Immature natural killer cell (primary cell): ENCODE data around the gene CHAC2. TPM values are rescaled to one million over a fixed set of nuclear protein-coding genes. Genes with fewer than 3 reads are reported as not detected.
A peak's percentile ranks its signal among the peaks of the same experiment; 100 is the strongest.
"Not testable (repeated sequence)": the region's sequence is repeated elsewhere in the genome, so short reads cannot be mapped to it uniquely, and the experiment has no call there.

Source experiments
- DNase-seq, 3 donors: peaks; one replicate each; pipeline ENCODE4 v3.0.0; 2022; ENCODE audit warnings: mixed read lengths in 1 of 3
- H3K27ac Mint-ChIP-seq, 6 donors: one replicate each; pipeline ENCODE4 v1.8.0; 2020; ENCODE audit warnings: mixed read lengths in 6 of 6, mild to moderate bottlenecking in 5 of 6, inconsistent platforms in 4 of 6, moderate library complexity in 3 of 6
- H3K27me3 Mint-ChIP-seq, 3 donors: one replicate each; pipeline ENCODE4 v1.8.0; 2020 to 2021; ENCODE audit warnings: low read depth in 3 of 3, mild to moderate bottlenecking in 3 of 3, mixed read lengths in 3 of 3, moderate library complexity in 3 of 3, inconsistent platforms in 1 of 3
- H3K36me3 Mint-ChIP-seq, 3 donors: one replicate each; pipeline ENCODE4 v1.8.0; 2020; ENCODE audit warnings: mixed read lengths in 3 of 3, inconsistent platforms in 2 of 3, mild to moderate bottlenecking in 2 of 3
- H3K4me1 Mint-ChIP-seq, 2 donors: one replicate each; pipeline ENCODE4 v1.8.0; 2020; ENCODE audit warnings: inconsistent platforms in 2 of 2, mild to moderate bottlenecking in 2 of 2, mixed read lengths in 2 of 2, moderate library complexity in 1 of 2
- H3K4me3 Mint-ChIP-seq, 5 donors: one replicate each; pipeline ENCODE4 v1.8.0; 2020; ENCODE audit warnings: mild to moderate bottlenecking in 5 of 5, mixed read lengths in 5 of 5, inconsistent platforms in 3 of 5, moderate library complexity in 3 of 5
- H3K9me3 Mint-ChIP-seq, 6 donors: one replicate each; pipeline ENCODE4 v1.8.0; 2020; ENCODE audit warnings: mild to moderate bottlenecking in 6 of 6, mixed read lengths in 6 of 6, inconsistent platforms in 4 of 6, moderate library complexity in 3 of 6
- polyA plus RNA-seq, 3 donors: library from polyadenylated mRNA; unstranded; fragments of 300-500 nt; fragmentation: Illumina TruSeq; gene quantifications; one replicate each; pipeline ENCODE4 v1.2.3, GENCODE V29; 2021

The CHAC2 gene
- polyA plus RNA-seq, 3 donors from 2014 or later: 2.3 to 4.3 (median 3.0) TPM

DNA sequence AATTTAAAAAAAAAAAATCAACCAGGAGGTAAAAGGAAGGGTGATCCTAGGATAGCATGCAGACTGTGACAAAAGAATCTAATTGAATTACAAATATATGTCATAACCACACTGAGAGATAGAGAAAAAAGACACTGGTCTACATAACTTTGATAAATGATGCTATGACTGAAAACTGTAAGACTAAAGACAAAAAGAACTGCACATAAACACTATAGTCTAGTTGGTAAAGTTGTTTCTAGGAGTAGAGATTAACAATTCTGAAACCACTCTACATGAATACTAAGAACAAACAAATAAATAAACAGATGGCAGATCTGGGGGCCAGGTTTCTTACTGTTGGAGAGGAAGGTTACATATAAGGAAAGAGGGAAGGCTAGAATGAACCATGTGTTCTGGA, 14.6 kb upstream of the CHAC2 start:
- no peaks in the 10 kb centered on the region for H3K4me1 Mint-ChIP-seq
- H3K36me3 Mint-ChIP-seq: peaks cover 15 to 22% (median 17%) of the 10 kb centered on the region in 3 donors
- no peaks in the 10 kb centered on the region for H3K9me3 Mint-ChIP-seq
- H3K4me3 Mint-ChIP-seq: no peak overlapping the region
- no peaks in the 10 kb centered on the region for H3K27me3 Mint-ChIP-seq
- no peak overlapping the region for H3K27ac Mint-ChIP-seq
- no peak for DNase-seq

DNA sequence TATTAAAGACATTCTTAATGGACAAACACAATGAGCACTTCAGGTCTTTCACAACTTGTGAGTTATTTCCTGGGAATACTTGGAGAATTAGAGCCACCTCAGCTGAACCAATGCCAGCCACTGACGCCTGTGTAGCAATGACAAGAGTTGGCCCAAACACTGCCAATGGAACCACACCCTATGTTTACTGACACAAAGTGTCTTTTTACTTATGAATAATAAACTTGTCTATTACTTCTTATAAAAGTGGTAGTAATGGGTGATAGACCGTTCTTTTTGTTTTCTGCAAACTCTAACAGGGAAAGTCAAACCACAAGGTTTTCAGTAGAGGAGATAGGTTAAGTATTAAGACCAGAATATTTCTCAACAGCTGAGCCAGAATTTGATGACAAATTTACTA, 12.5 kb upstream of the CHAC2 start:
- Mint-ChIP-seq H3K4me1 (no peaks in the 10 kb centered on the region), H3K36me3 (peaks cover 8 to 17% (median 13%) of the 10 kb centered on the region in 3 donors), H3K4me3 (no peak overlapping the region), H3K27me3 (no peaks in the 10 kb centered on the region), H3K9me3 (no peaks in the 10 kb centered on the region), H3K27ac (no peak overlapping the region)
- no peak for DNase-seq

DNA sequence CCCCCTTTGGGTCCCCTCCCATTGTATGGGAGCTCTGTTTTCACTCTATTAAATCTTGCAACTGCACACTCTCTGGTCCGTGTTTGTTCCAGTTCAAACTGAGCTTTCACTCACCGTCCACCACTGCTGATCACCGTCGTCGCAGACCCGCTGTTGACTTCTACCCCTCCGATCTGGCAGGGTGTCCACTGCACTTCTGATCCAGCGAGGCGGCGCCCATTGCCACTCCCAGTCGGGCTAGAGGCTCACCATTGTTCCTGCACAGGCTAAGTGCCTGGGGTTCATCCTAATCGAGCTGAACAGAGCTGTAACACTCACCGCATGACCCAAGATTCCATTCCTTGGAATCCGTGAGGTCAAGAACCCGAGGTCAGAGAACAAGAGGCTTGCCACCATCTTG, 11.0 kb upstream of the CHAC2 start:
- Mint-ChIP-seq H3K4me1 (no peaks in the 10 kb centered on the region), H3K27ac (no peak overlapping the region), H3K27me3 (no peaks in the 10 kb centered on the region), H3K4me3 (no peak overlapping the region), H3K9me3 (no peaks in the 10 kb centered on the region), H3K36me3 (peaks cover 8 to 18% (median 15%) of the 10 kb centered on the region in 3 donors)
- DNase-seq: no peak

DNA sequence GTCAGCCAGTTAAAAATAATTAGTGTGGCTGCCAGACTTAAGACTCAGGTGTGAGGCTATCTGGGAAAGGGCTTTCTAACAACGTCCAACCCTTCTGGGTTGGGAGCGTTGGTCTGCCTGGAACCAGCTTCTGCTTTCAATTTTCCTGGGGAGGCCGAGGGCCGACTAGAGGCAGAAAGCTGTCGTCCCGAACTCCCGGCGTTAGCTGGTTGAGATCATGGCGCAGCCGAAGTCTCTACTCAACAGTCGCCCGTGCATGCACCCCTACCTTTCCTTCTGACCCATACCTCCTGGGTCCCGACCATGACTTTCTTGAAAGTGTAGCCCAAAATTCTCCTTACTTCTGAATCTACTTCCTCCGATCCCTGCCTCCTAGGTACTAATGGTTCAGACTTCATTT, 10.4 kb upstream of the CHAC2 start:
- H3K9me3 Mint-ChIP-seq, H3K27me3 Mint-ChIP-seq, H3K4me1 Mint-ChIP-seq, H3K4me3 Mint-ChIP-seq, DNase-seq, H3K27ac Mint-ChIP-seq: not testable (repeated sequence)
- H3K36me3 Mint-ChIP-seq: peaks cover 8 to 22% (median 15%) of the 10 kb centered on the region in 3 donors

DNA sequence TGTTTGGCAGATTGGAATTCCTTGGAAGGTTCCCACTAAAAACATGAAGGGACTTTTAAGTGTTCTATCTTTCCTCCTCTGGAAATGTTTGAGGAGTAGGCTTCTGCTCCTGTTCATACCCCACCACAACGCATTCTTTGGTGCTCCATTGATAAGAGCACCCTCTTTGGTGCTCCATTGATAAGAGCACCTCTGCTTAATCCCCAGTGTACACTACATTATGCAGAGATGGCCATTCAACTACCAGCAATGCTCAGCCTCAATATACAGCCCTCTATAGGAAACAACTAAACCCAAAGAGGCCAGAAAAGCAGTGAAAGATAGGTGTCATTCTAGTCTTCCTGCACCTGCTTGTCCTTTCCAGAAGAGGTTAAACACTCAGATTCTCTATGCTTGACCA, 1.8 kb upstream of the CHAC2 start:
- peaks cover 0 to 3% (median 0%) of the 10 kb centered on the region in 3 donors for H3K27me3 Mint-ChIP-seq
- DNase-seq: no peak
- H3K36me3 Mint-ChIP-seq: peaks cover 0 to 10% (median 3%) of the 10 kb centered on the region in 3 donors
- H3K27ac Mint-ChIP-seq: peak overlapping the region in 1 of 6 donors; percentile 79
- peak overlapping the region in 3 of 5 donors; percentile 15 to 28 (median 26) for H3K4me3 Mint-ChIP-seq
- H3K9me3 Mint-ChIP-seq: no peaks in the 10 kb centered on the region
- H3K4me1 Mint-ChIP-seq: peaks cover 15 to 26% of the 10 kb centered on the region in 2 donors

DNA sequence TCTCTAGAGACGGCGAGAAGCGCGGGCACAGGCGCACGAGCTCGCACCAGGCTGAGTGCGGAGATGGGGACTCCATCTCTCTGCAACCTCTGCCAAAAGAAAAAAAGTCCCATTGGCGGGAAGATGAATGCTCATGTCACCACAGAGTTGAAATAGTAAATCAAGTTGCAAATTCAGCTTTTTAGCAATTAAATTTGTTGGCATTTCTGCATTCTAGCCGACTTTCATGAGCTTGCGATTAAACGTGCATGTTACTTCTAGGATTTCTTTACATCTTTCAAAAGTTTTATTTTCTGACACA, 588 bp downstream of the CHAC2 start:
- peak overlapping the region; percentile 73 to 96 (median 94) for H3K27ac Mint-ChIP-seq
- H3K4me3 Mint-ChIP-seq: peak overlapping the region; percentile 87 to 95 (median 93)
- H3K27me3 Mint-ChIP-seq: peaks cover 0 to 3% (median 0%) of the 10 kb centered on the region in 3 donors
- no peaks in the 10 kb centered on the region for H3K9me3 Mint-ChIP-seq
- DNase-seq: no peak
- peaks cover 0 to 3% (median 0%) of the 10 kb centered on the region in 3 donors for H3K36me3 Mint-ChIP-seq
- H3K4me1 Mint-ChIP-seq: peaks cover 15 to 26% of the 10 kb centered on the region in 2 donors

DNA sequence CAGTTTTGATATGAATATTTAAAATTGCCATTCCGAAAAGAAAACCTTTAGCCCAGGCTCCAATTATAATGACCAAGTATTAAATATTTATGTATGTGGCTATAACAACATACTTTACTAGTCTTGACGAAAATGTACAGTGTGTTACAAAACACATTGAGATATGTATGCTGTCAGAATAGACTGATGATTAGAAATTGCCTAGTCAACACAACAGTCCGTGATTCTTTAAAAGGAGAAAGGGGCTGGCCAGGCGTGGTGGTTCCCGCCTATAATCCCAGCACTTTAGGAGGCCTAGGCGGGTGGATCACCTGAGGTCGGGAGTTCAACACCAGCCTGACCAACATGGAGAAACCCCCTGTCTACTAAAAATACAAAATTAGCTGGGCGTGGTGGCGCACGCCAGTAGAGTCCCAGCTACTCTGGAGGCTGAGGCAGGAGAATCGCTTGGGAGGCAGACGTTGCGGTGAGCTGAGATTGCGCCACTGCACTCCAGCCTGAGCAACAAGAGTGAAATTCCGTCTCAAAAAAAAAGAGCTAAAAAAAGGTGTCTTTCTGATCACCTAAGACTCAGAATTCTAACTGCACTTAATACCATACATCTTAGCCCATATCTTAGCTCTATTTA, 1.8 kb downstream of the CHAC2 start:
- no peak overlapping the region for H3K4me3 Mint-ChIP-seq
- no peaks in the 10 kb centered on the region for H3K9me3 Mint-ChIP-seq
- peaks cover 17 to 26% of the 10 kb centered on the region in 2 donors for H3K4me1 Mint-ChIP-seq
- DNase-seq: no peak
- peak overlapping the region in 1 of 6 donors; percentile 28 for H3K27ac Mint-ChIP-seq
- H3K27me3 Mint-ChIP-seq: peaks cover 0 to 3% (median 0%) of the 10 kb centered on the region in 3 donors
- H3K36me3 Mint-ChIP-seq: no peaks in the 10 kb centered on the region

DNA sequence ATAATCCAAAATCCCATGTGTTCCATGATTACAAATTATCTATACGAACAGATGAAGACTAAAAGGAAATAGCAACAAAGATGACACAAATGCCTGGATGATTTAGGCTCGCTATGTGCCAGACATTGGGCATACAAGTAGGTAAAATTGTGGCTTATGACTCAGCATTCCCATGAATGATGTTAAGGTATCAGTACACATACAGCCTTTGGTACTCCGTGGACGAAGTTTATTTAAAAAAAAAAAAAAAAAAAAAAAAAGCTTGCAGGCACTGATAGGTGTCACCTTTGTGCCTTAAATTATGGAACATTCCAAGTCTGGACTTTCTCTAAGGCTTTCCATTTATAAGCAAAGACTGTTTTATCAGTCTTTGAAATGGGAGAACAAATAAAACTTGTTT, 2.7 kb downstream of the CHAC2 start:
- H3K4me1 Mint-ChIP-seq: peaks cover 17 to 26% of the 10 kb centered on the region in 2 donors
- no peaks in the 10 kb centered on the region for H3K9me3 Mint-ChIP-seq
- DNase-seq: no peak
- H3K4me3 Mint-ChIP-seq: no peak overlapping the region
- H3K27ac Mint-ChIP-seq: peak overlapping the region in 1 of 6 donors; percentile 28
- no peaks in the 10 kb centered on the region for H3K36me3 Mint-ChIP-seq
- H3K27me3 Mint-ChIP-seq: peaks cover 0 to 3% (median 0%) of the 10 kb centered on the region in 3 donors

DNA sequence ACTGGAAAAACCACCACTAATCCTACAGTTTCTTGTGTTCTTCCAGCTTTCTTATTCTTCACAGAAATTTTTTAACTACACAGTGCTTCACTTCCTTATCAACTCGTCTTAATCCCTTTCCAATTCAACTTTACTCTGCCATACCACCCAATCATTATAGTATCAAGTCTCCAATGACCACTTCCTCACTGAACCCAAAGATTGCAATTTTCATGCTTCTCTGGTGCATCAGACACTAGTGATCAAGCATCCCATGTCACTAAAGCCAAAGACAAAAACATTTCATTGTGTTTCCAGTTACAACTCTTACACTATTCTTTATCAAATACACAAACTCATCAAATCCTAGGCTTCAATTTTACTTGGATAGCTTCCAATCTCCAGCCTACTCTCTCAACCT, 9.5 kb downstream of the CHAC2 start:
- peaks cover 0 to 9% (median 7%) of the 10 kb centered on the region in 3 donors for H3K36me3 Mint-ChIP-seq
- peak overlapping the region in 2 of 6 donors; percentile 0 to 80 for H3K27ac Mint-ChIP-seq
- no peaks in the 10 kb centered on the region for H3K27me3 Mint-ChIP-seq

DNA sequence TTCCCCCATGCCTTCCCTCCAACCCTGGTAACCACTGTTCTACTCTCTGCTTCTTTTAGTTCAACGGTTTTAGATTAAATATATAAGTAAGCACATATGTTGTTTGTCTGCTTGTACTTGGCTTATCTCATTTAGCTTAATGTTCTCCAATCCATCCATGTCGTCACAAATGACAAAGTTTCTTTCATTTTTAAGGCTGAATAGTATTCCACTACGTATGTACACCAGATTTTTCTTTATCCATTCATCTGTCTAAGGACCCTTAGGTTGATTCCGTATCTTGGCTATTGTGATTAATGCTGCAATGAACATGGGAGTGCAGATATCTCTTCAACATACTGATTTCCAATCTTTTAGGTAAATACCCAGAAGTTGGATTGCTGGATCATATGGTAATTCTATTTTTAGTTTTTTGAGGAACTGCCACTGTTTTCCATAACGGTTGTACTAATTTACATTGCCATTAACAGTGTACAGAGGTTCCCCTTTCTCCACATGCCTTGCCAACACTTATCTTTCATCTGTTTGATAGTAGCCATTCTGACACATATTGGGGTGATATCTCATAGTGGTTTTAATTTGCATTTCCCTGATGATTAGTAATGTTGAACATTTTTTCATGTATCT, 11.0 kb downstream of the CHAC2 start:
- H3K9me3 Mint-ChIP-seq: no peaks in the 10 kb centered on the region
- no peak overlapping the region for H3K27ac Mint-ChIP-seq
- H3K27me3 Mint-ChIP-seq: no peaks in the 10 kb centered on the region
- no peak overlapping the region for H3K4me3 Mint-ChIP-seq
- H3K4me1 Mint-ChIP-seq: peaks cover 20 to 42% of the 10 kb centered on the region in 2 donors
- peaks cover 0 to 11% (median 7%) of the 10 kb centered on the region in 3 donors for H3K36me3 Mint-ChIP-seq
- DNase-seq: no peak

More for the DNA sequence above, 9.5 kb downstream of the CHAC2 start:
- peaks cover 17 to 27% of the 10 kb centered on the region in 2 donors for H3K4me1 Mint-ChIP-seq
- H3K4me3 Mint-ChIP-seq: no peak overlapping the region
- no peaks in the 10 kb centered on the region for H3K9me3 Mint-ChIP-seq
- no peak for DNase-seq

DNA sequence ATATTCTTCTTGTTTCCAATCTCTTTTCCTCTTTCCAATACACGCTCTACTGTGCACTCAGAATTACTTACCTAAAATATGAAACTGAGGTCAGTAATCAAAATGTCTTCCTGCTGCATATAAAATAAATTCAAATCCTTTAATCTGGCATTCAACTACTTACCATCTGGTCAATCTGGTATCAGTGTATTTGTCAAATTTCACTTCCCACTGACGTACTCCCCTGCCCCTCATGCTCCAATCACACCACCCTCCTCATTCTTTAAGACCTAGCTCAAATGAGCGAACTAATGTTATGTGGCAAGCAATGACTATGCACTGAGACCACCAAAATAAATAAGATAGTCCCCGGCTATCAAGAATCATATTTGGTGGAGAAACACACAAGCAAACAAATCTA, 12.5 kb downstream of the CHAC2 start:
- Mint-ChIP-seq H3K9me3 (no peaks in the 10 kb centered on the region), H3K27ac (no peak overlapping the region), H3K36me3 (peaks cover 0 to 11% (median 7%) of the 10 kb centered on the region in 3 donors), H3K27me3 (no peaks in the 10 kb centered on the region), H3K4me1 (peaks cover 30 to 56% of the 10 kb centered on the region in 2 donors), H3K4me3 (no peak overlapping the region)
- DNase-seq: no peak

DNA sequence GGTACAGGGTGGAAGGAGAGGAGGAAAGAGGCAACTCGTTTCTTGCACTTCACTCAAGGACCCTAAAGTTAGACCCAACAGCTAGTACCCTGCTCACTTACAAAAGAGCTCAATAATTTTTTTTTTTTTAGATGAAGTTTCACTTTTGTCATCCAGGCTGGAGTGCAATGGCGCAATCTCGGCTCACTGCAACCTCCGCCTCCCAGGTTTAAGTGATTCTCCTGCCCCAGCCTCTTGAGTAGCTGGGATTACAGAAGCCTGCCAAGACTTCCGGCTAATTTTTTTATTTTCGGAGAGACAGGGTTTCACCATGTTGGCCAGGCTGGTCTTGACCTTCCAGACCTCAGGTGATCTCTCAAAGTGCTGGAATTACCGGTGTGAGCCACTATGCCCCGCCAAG, 15.1 kb downstream of the CHAC2 start:
- Mint-ChIP-seq H3K27me3 (peaks cover 6 to 15% (median 11%) of the 10 kb centered on the region in 3 donors), H3K4me1 (peaks cover 43 to 66% of the 10 kb centered on the region in 2 donors), H3K27ac (no peak overlapping the region), H3K36me3 (peaks cover 0 to 11% (median 7%) of the 10 kb centered on the region in 3 donors), H3K4me3 (no peak overlapping the region), H3K9me3 (no peaks in the 10 kb centered on the region)
- no peak for DNase-seq

DNA sequence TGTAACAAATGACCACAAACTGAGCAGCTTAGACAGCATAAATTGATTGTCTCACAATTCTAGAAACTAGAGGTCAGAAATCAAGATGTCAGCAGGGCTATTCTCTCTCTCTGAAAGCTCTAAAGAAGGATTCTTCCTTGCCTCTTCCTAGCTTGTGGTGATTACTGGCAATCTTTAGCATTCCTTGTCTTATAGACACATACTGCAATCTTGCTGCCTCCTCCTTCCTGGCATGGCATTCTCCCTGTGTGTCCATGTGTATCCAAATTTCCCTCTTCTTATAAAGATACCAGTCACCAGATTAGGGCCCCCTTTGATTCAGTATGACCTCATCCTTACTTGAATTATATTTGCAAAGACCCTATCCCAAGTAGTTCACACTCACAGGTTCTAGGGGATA, 16.8 kb downstream of the CHAC2 start:
- H3K27me3 Mint-ChIP-seq: peaks cover 9 to 17% (median 13%) of the 10 kb centered on the region in 3 donors
- DNase-seq: no peak

DNA sequence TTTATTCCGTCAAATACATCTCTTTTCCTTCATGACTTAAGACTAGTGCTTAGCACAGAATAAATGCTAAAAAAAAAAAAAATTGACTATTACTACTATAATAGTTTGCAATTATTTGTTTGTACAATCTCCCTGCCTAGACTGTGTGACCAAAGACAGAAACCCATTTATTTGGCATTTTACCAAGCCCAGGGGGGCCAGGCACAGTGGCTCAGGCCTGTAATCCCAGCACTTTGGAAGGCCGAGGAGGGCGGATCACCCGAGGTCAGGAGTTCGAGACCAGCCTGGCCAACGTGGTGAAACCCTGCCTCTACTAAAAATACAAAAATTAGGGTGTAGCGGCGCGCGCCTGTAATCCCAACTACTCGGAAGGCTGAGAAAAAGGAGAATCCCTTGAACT, 17.8 kb downstream of the CHAC2 start:
- Mint-ChIP-seq H3K27me3 (peaks cover 9 to 17% (median 13%) of the 10 kb centered on the region in 3 donors), H3K4me3 (peak overlapping the region; percentile 94 to 100 (median 97)), H3K27ac (peak overlapping the region in 5 of 6 donors; percentile 1 to 99 (median 96)), H3K4me1 (peaks cover 48 to 72% of the 10 kb centered on the region in 2 donors), H3K9me3 (no peaks in the 10 kb centered on the region), H3K36me3 (peaks cover 0 to 4% (median 0%) of the 10 kb centered on the region in 3 donors)
- no peak for DNase-seq

More for the DNA sequence above, 16.8 kb downstream of the CHAC2 start:
- Mint-ChIP-seq H3K4me1 (peaks cover 51 to 79% of the 10 kb centered on the region in 2 donors), H3K4me3 (peak overlapping the region; percentile 0 to 97 (median 27)), H3K9me3 (no peaks in the 10 kb centered on the region), H3K27ac (peak overlapping the region; percentile 1 to 98 (median 24)), H3K36me3 (peaks cover 0 to 8% (median 7%) of the 10 kb centered on the region in 3 donors)
